ENCODE measurements around the gene TAF15.

Gene TAF15

GRCh38 chr17:35769895-35770486 lies 39.3 kb upstream of the TAF15 start:
- H3K9me3 ChIP-seq: no peaks in the 10 kb centered on the region
- H3K4me1 ChIP-seq: peaks cover 0 to 28% (median 22%) of the 10 kb centered on the region in 4 donors
- H3K27ac ChIP-seq: no peak overlapping the region
- DNase-seq: no peak
- intact Hi-C loops (cut with DNase I; ENCODE audit: low total_unique reads): no loop called here
- no peak for TF ChIP-seq CTCF (IDR thresholded peaks at IDR 0.05)
- no peaks in the 10 kb centered on the region for H3K27me3 ChIP-seq
- no peaks in the 10 kb centered on the region for H3K36me3 ChIP-seq
- H3K4me3 ChIP-seq: no peak overlapping the region

DNA sequence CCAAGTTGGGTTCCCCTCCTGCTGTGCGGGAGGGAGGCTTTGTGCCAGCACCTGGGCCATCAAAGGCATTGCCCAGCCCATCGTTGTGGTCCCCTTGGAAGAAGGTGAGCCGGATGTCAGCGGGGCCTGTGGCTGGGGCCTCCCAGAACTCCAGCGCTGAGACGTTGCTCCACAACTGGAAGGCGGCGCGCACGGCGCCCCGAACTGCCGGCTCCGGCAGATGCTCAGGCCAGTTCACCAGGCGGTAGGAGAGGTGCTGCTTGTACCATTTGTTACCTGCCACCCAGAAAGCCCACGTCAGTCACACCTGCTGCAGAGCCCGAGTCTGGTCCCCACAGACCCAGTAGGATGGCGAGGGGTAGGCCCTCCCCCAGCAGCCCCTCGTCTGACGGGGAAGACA lies 36.2 kb upstream of the TAF15 start:
- H3K9me3 ChIP-seq: no peaks in the 10 kb centered on the region
- DNase-seq: no peak
- H3K4me3 ChIP-seq: no peak overlapping the region
- no peak for TF ChIP-seq CTCF (IDR thresholded peaks at IDR 0.05)
- intact Hi-C loops (cut with DNase I; ENCODE audit: low total_unique reads): no loop called here
- H3K4me1 ChIP-seq: peaks cover 0 to 51% (median 28%) of the 10 kb centered on the region in 4 donors
- peak overlapping the region; percentile 84 to 89 for H3K27ac ChIP-seq
- no peaks in the 10 kb centered on the region for H3K27me3 ChIP-seq
- H3K36me3 ChIP-seq: no peaks in the 10 kb centered on the region

- TF ChIP-seq CTCF (IDR thresholded peaks at IDR 0.05): no peak
- H3K27me3 ChIP-seq: no peaks in the 10 kb centered on the region
- no peak overlapping the region for H3K4me3 ChIP-seq
- no peaks in the 10 kb centered on the region for H3K9me3 ChIP-seq
- DNase-seq: no peak
- intact Hi-C loops (cut with DNase I; ENCODE audit: low total_unique reads): no loop called here
- H3K36me3 ChIP-seq: no peaks in the 10 kb centered on the region
- peaks cover 0 to 53% (median 28%) of the 10 kb centered on the region in 4 donors for H3K4me1 ChIP-seq
- peak overlapping the region; percentile 84 to 89 for H3K27ac ChIP-seq
Measured at GRCh38 chr17:35773679-35774425, 35.4 kb upstream of the TAF15 start.

GRCh38 chr17:35774499-35774898 lies 34.8 kb upstream of the TAF15 start:
- peak; percentile 63 to 93 for DNase-seq
- intact Hi-C loops (cut with DNase I; ENCODE audit: low total_unique reads): no loop called here

GRCh38 chr17:35775039-35775438 lies 34.2 kb upstream of the TAF15 start:
- peak overlapping the region; percentile 84 to 89 for H3K27ac ChIP-seq

More at GRCh38 chr17:35774499-35774898, 34.8 kb upstream of the TAF15 start:
- Histone ChIP-seq H3K4me1 (peaks cover 0 to 53% (median 28%) of the 10 kb centered on the region in 4 donors), H3K36me3 (no peaks in the 10 kb centered on the region), H3K4me3 (peak overlapping the region; percentile 34 to 45), H3K27me3 (no peaks in the 10 kb centered on the region), H3K9me3 (no peaks in the 10 kb centered on the region), H3K27ac (peak overlapping the region; percentile 84 to 89)
- TF ChIP-seq CTCF (IDR thresholded peaks at IDR 0.05): no peak

More at GRCh38 chr17:35775039-35775438, 34.2 kb upstream of the TAF15 start:
- Histone ChIP-seq H3K4me3 (peak overlapping the region; percentile 34 to 45), H3K27me3 (no peaks in the 10 kb centered on the region), H3K9me3 (no peaks in the 10 kb centered on the region), H3K36me3 (no peaks in the 10 kb centered on the region), H3K4me1 (peaks cover 0 to 53% (median 28%) of the 10 kb centered on the region in 4 donors)
- DNase-seq: no peak
- intact Hi-C loops (cut with DNase I; ENCODE audit: low total_unique reads): no loop called here
- peak in 1 of 2 experiments; percentile 4 for TF ChIP-seq CTCF (IDR thresholded peaks at IDR 0.05)
